Measurements from ENCODE around the gene LDB2.

Gene LDB2

GRCh38 chr4:16728111-16728510 lies 170.3 kb downstream of the LDB2 start:
- no peak for DNase-seq (ENCODE audit: low read depth)
- no peak overlapping the region for H3K4me3 ChIP-seq (ENCODE audit: low read length)
- no peak for TF ChIP-seq CTCF (conservative IDR thresholded peaks at IDR 0.05; ENCODE audit: low read depth, low read length)

GRCh38 chr4:16727218-16727617 lies 171.2 kb downstream of the LDB2 start:
- TF ChIP-seq CTCF (conservative IDR thresholded peaks at IDR 0.05; ENCODE audit: low read depth, low read length) = no peak
- no peak for DNase-seq (ENCODE audit: low read depth)

GRCh38 chr4:16726368-16727050 lies 171.9 kb downstream of the LDB2 start:
- H3K4me3 ChIP-seq (ENCODE audit: low read length) = no peak overlapping the region
- no peak for TF ChIP-seq CTCF (conservative IDR thresholded peaks at IDR 0.05; ENCODE audit: low read depth, low read length)
- no peak for DNase-seq (ENCODE audit: low read depth)

More at GRCh38 chr4:16727218-16727617, 171.2 kb downstream of the LDB2 start:
- no peak overlapping the region for H3K4me3 ChIP-seq (ENCODE audit: low read length)

GRCh38 chr4:16725252-16725651 lies 173.2 kb downstream of the LDB2 start:
- no peak overlapping the region for H3K4me3 ChIP-seq (ENCODE audit: low read length)
- no peak for DNase-seq (ENCODE audit: low read depth)
- TF ChIP-seq CTCF (conservative IDR thresholded peaks at IDR 0.05; ENCODE audit: low read depth, low read length) = no peak

- TF ChIP-seq CTCF (conservative IDR thresholded peaks at IDR 0.05; ENCODE audit: low read depth, low read length) = no peak
- no peak overlapping the region for H3K4me3 ChIP-seq (ENCODE audit: low read length)
- no peak for DNase-seq (ENCODE audit: low read depth)
Observed at GRCh38 chr4:16722416-16722815, 176.0 kb downstream of the LDB2 start.

GRCh38 chr4:16721613-16722291 lies 176.7 kb downstream of the LDB2 start:
- TF ChIP-seq CTCF (conservative IDR thresholded peaks at IDR 0.05; ENCODE audit: low read depth, low read length) = no peak
- H3K4me3 ChIP-seq (ENCODE audit: low read length) = no peak overlapping the region
- DNase-seq (ENCODE audit: low read depth) = peak; percentile 40

- no peak for TF ChIP-seq CTCF (conservative IDR thresholded peaks at IDR 0.05; ENCODE audit: low read depth, low read length)
- no peak for DNase-seq (ENCODE audit: low read depth)
- H3K4me3 ChIP-seq (ENCODE audit: low read length) = no peak overlapping the region
Observed at GRCh38 chr4:16720761-16721160, 177.7 kb downstream of the LDB2 start.
